Common myeloid progenitor, CD34-positive (primary cell): ENCODE results near the gene TNFRSF14.

ENCODE experiments used
- CTCF ChIA-PET: fragments of 350-600 bp; sonication (Branson Sonifier 250); formaldehyde crosslinking; loops from one replicate; lab custom pipeline; 2021; ENCODE audit warnings: antibody characterized with exemption; lab: Charles Lee
- POLR2A ChIA-PET: fragments of 350-600 bp; sonication (Branson Sonifier 250); formaldehyde crosslinking; loops from one replicate; lab custom pipeline; 2021; ENCODE audit warnings: antibody characterized with exemption; lab: Charles Lee
- DNase-seq, 3 donors: peaks; one replicate each; pipeline versions ENCODE4 v3.0.0 to v3.0.0-alpha.2; 2013
- H3K27ac ChIP-seq, 2 experiments: 1 replicate in 1 of 2; 2 replicates in 1 of 2; pipeline ENCODE4 v1.7.0; 2013; ENCODE audit warnings: inconsistent platforms in 2 of 2, low read length in 2 of 2, mild to moderate bottlenecking in 2 of 2, low read depth in 1 of 2, moderate library complexity in 1 of 2; ENCODE audit not compliant: severe bottlenecking in 2 of 2, insufficient read depth in 1 of 2, poor library complexity in 1 of 2
- H3K27me3 ChIP-seq, 5 experiments: replicated peaks in 2 of 5; 1 replicate in 3 of 5; 2 replicates in 2 of 5; pipeline versions ENCODE4 v1.6.1 to v1.7.0; 2013; ENCODE audit warnings: low read length in 4 of 5, mild to moderate bottlenecking in 2 of 5, moderate library complexity in 2 of 5, inconsistent platforms in 1 of 5; ENCODE audit not compliant: insufficient read depth in 5 of 5, control insufficient read depth in 4 of 5
- H3K36me3 ChIP-seq, 4 experiments: 1 replicate in 2 of 4; 2 replicates in 2 of 4; pipeline versions ENCODE4 v1.6.1 to v1.7.0; 2013; ENCODE audit warnings: low read length in 3 of 4, control low read depth in 1 of 4, mild to moderate bottlenecking in 1 of 4; ENCODE audit not compliant: control insufficient read depth in 4 of 4, insufficient read depth in 4 of 4
- H3K4me1 ChIP-seq, 4 experiments: 1 replicate in 3 of 4; 2 replicates in 1 of 4; pipeline versions ENCODE4 v1.6.1 to v1.7.1; 2013; ENCODE audit warnings: low read length in 3 of 4, mild to moderate bottlenecking in 3 of 4, control low read depth in 1 of 4, inconsistent platforms in 1 of 4, moderate library complexity in 1 of 4; ENCODE audit not compliant: control insufficient read depth in 4 of 4, insufficient read depth in 4 of 4; ENCODE audit errors: control extremely low read depth in 1 of 4
- H3K4me3 ChIP-seq, 7 experiments: 1 replicate in 4 of 7; 2 replicates in 3 of 7; pipeline versions ENCODE4 v1.5.1 to v1.7.0; 2013; ENCODE audit warnings: mild to moderate bottlenecking in 7 of 7, low read length in 6 of 7, moderate library complexity in 6 of 7, inconsistent platforms in 2 of 7, low read depth in 2 of 7, control low read depth in 1 of 7; ENCODE audit not compliant: insufficient read depth in 4 of 7, control insufficient read depth in 1 of 7; ENCODE audit errors: extremely low read depth in 1 of 7
- H3K9me3 ChIP-seq, 5 experiments: 1 replicate in 4 of 5; 2 replicates in 1 of 5; pipeline versions ENCODE4 v1.6.1 to v1.7.1; 2013; ENCODE audit warnings: low read length in 4 of 5, mild to moderate bottlenecking in 2 of 5, inconsistent platforms in 1 of 5, low read depth in 1 of 5, moderate library complexity in 1 of 5; ENCODE audit not compliant: control insufficient read depth in 4 of 5, insufficient read depth in 2 of 5; ENCODE audit errors: control extremely low read depth in 1 of 5
- WGBS: methylation state at CpG from one replicate; pipeline ENCODE4 v1.1.5; 2013; ENCODE audit not compliant: insufficient coverage; 5-methylcytosine and 5-hydroxymethylcytosine counted together

The TNFRSF14 gene

DNA sequence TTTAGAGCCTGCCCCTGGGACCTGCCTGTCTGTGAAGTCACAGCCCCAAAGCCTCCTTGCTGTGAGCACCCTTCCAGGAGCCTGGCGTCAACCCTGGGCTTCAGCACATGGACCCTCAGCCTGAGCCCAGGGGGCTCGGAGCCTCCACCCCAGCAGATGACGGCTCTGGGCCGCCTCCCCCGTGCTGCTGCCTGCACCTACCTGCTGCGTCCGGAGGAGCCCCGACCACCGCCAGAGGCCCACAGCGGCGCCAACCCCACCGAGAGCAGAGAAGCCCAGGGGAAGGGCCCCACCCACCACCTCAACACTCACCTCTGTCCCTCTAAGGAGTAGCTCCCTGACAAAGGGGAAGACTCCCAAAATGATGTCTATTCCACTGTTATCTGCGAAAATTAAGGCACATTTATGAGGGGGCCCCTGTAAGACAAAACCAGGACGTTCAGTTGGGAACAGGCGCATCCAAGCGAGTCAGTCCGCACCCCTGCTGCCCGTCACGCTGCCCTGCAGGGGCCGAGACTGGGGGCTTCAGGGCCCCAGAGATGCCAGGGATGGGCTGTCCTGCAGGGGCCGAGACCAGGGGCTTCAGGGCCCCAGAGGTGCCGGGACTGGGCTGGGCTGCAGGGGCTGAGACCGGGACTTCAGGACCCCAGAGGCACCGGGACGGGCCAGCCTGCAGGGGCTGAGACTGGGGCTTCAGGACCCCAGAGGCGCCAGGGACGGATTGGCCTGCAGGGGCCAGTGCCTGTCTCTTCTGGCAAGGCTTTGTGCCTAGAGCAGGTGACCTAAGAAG lies 45.6 kb upstream of the TNFRSF14 start:
- H3K36me3 ChIP-seq = peaks cover 4 to 80% (median 55%) of the 10 kb centered on the region in 4 experiments
- WGBS = 98% methylated on average over 22 of the region's 27 CpGs
- peaks cover 0 to 5% (median 2%) of the 10 kb centered on the region in 4 experiments for H3K4me1 ChIP-seq
- ChIA-PET POLR2A (no interaction called here), CTCF (interaction anchor here (1.4 kb wide), 1 partner anchor 23 kb away, joined by 3 read pairs; no protein-coding TSS in a partner anchor)
- DNase-seq = no peak
- no peaks in the 10 kb centered on the region for H3K27me3 ChIP-seq
- H3K4me3 ChIP-seq = no peak overlapping the region
- no peaks in the 10 kb centered on the region for H3K9me3 ChIP-seq
- H3K27ac ChIP-seq = no peak overlapping the region

GRCh38 chr1:2512862-2513421 lies 43.2 kb upstream of the TNFRSF14 start:
- no peaks in the 10 kb centered on the region for H3K27me3 ChIP-seq
- H3K4me1 ChIP-seq = no peaks in the 10 kb centered on the region
- WGBS = 93% methylated on average over 28 of the region's 31 CpGs
- H3K36me3 ChIP-seq = peaks cover 4 to 96% (median 68%) of the 10 kb centered on the region in 4 experiments
- no peak overlapping the region for H3K4me3 ChIP-seq
- no peak for DNase-seq
- POLR2A ChIA-PET = no interaction called here
- H3K27ac ChIP-seq = no peak overlapping the region
- CTCF ChIA-PET = no interaction called here
- H3K9me3 ChIP-seq = no peaks in the 10 kb centered on the region

GRCh38 chr1:2513939-2514652 lies 42.1 kb upstream of the TNFRSF14 start:
- H3K4me1 ChIP-seq = no peaks in the 10 kb centered on the region
- 98% methylated on average over 33 of the region's 43 CpGs for WGBS
- H3K27me3 ChIP-seq = no peaks in the 10 kb centered on the region
- no peak overlapping the region for H3K27ac ChIP-seq
- ChIA-PET POLR2A (no interaction called here), CTCF (no interaction called here)
- H3K4me3 ChIP-seq = no peak overlapping the region
- DNase-seq = no peak
- H3K36me3 ChIP-seq = peaks cover 3 to 96% (median 75%) of the 10 kb centered on the region in 4 experiments
- H3K9me3 ChIP-seq = no peaks in the 10 kb centered on the region

DNA sequence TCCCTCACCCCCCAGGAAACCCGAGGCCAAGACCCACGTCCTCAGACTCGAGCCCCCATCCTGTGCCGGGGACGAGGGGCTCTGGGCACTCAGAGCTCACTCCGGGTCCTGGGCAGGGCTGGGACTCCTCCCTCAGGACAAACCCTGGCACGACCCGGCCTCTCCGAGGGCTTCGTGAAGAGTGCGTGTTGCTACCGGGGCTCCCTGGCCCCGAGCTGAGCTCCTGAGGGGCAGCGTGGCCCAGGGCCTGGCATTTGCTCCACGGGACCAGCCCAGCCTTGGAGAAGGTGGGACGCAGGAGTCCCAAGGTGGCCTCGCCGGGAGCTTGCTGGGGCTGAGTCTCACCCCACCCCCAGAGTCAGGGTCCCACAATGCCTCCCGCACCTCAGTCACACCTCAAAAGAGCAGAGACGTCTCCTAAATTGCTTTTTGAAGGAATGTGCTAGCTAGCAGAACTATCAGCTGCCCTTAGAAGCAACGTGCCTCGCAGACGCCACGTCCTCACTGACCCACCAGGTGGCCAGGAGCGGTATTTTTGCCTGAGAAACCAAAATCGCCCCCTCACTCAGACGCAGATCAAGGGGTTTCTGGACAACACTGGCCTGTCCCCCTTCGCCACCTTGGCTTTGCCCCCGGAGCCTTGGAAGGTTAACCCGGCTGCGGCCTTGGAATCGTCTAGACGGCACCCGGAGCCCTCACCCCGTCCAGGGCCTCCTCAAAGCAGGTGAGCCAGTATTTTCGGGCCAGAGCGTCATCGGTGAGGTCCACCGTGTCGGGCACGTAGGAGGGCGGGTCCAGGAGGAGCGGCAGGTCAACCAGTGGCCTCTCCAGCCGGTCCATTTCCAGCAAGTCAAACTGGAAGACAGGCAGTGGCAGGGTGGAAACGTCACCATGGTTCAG lies 41.1 kb upstream of the TNFRSF14 start:
- Histone ChIP-seq H3K9me3 (no peaks in the 10 kb centered on the region), H3K4me3 (no peak overlapping the region), H3K27ac (no peak overlapping the region), H3K4me1 (no peaks in the 10 kb centered on the region), H3K27me3 (no peaks in the 10 kb centered on the region), H3K36me3 (peaks cover 3 to 95% (median 73%) of the 10 kb centered on the region in 4 experiments)
- WGBS = 96% methylated on average over 42 of the region's 45 CpGs
- ChIA-PET POLR2A (no interaction called here), CTCF (interaction anchor here (2.2 kb wide), 1 partner anchor 32 kb away, joined by 6 read pairs; no protein-coding TSS in a partner anchor)
- no peak for DNase-seq

DNA sequence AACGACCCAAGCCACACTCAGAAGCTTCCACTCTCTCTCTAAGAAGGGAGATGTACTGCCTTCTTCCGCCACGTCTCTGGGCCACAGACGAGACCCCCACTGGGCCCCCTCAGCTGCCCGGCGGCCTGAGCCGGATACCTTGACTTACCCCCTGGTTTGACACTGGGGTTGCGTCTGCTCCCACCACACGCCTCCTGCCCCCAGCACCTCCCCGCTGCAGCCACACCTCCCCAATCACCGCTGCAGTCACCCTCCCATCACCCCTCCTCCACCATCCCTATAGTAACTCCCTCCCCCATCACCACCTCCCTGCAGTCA lies 40.4 kb upstream of the TNFRSF14 start:
- Histone ChIP-seq H3K4me3 (no peak overlapping the region), H3K27me3 (no peaks in the 10 kb centered on the region), H3K4me1 (no peaks in the 10 kb centered on the region), H3K9me3 (no peaks in the 10 kb centered on the region), H3K36me3 (peaks cover 3 to 95% (median 70%) of the 10 kb centered on the region in 4 experiments), H3K27ac (no peak overlapping the region)
- DNase-seq = no peak
- WGBS = 86% methylated on average over 11 of the region's 11 CpGs
- POLR2A ChIA-PET = no interaction called here
- CTCF ChIA-PET = interaction anchor here (2.2 kb wide), 1 partner anchor 32 kb away, joined by 6 read pairs; no protein-coding TSS in a partner anchor

DNA sequence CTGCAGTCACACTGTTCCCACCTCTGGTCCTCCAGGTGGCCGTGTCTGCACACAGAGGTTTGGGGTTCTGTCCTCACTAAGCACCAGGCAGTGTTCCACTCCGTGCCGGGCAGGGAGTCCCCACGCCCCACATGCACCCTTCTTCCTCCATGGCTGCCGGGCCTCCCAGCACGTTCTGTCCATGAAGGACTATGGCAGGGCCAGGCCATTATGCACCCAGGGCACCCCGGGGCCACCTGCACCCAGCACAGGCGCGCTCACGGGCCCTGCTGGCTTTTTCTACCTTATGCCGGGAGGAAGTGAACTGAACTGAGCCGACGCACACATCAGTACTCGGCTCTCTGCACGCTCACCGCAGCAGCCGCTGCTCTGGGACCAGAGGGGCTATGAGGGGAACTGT lies 40.0 kb upstream of the TNFRSF14 start:
- no peak for DNase-seq
- WGBS = 98% methylated on average over 17 of the region's 17 CpGs
- ChIA-PET POLR2A (no interaction called here), CTCF (interaction anchor here (2.2 kb wide), 1 partner anchor 31 kb away, joined by 6 read pairs; no protein-coding TSS in a partner anchor)
- no peak overlapping the region for H3K27ac ChIP-seq
- no peaks in the 10 kb centered on the region for H3K27me3 ChIP-seq
- H3K9me3 ChIP-seq = no peaks in the 10 kb centered on the region
- no peak overlapping the region for H3K4me3 ChIP-seq
- H3K4me1 ChIP-seq = no peaks in the 10 kb centered on the region
- peaks cover 3 to 95% (median 72%) of the 10 kb centered on the region in 4 experiments for H3K36me3 ChIP-seq
